Endodermal cell (in vitro differentiated cells): ENCODE results near the gene NKX6-1. TPM values are rescaled to one million over a fixed set of nuclear protein-coding genes. Genes with fewer than 3 reads are reported as not detected.

Source experiments
- DNase-seq: peaks from one replicate; pipeline ENCODE4 v3.0.0-alpha.2; 2017
- H3K27ac ChIP-seq: 2 replicates; pipeline ENCODE4 v1.5.1; 2013; ENCODE audit warnings: mild to moderate bottlenecking, low read depth, low read length, moderate library complexity
- H3K27me3 ChIP-seq: 2 replicates; pipeline ENCODE4 v1.6.1; 2013; ENCODE audit warnings: mild to moderate bottlenecking, low read length, moderate library complexity; ENCODE audit not compliant: insufficient read depth, control insufficient read depth, poor library complexity, severe bottlenecking
- H3K36me3 ChIP-seq: 2 replicates; pipeline ENCODE4 v1.7.0; 2013; ENCODE audit warnings: mild to moderate bottlenecking, low read length, moderate library complexity; ENCODE audit not compliant: control insufficient read depth, insufficient read depth
- H3K4me1 ChIP-seq: one replicate; pipeline ENCODE4 v1.7.0; 2013; ENCODE audit warnings: low read length; ENCODE audit not compliant: control insufficient read depth, insufficient read depth
- H3K4me3 ChIP-seq: 2 replicates; pipeline ENCODE4 v1.5.1; 2013; ENCODE audit warnings: mild to moderate bottlenecking, low read length, moderate library complexity
- H3K9ac ChIP-seq: 2 replicates; pipeline ENCODE4 v1.6.1; 2013; ENCODE audit warnings: mild to moderate bottlenecking, low read length, moderate library complexity; ENCODE audit not compliant: poor library complexity, severe bottlenecking; ENCODE audit errors: extremely low read depth
- H3K9me3 ChIP-seq: 2 replicates; pipeline ENCODE4 v1.6.1; 2013; ENCODE audit warnings: mild to moderate bottlenecking, low read length, moderate library complexity; ENCODE audit not compliant: control insufficient read depth
- H3K27ac Mint-ChIP-seq: 2 replicates; pipeline ENCODE4 v1.8.0; 2020; ENCODE audit warnings: mixed read lengths
- H3K27me3 Mint-ChIP-seq: 2 replicates; pipeline ENCODE4 v1.8.0; 2021; ENCODE audit warnings: mild to moderate bottlenecking, mixed read lengths; ENCODE audit not compliant: insufficient read depth
- H3K36me3 Mint-ChIP-seq: 2 replicates; pipeline ENCODE4 v1.8.0; 2020; ENCODE audit warnings: low read depth, mixed read lengths
- H3K4me1 Mint-ChIP-seq: 2 replicates; pipeline ENCODE4 v1.8.0; 2020; ENCODE audit warnings: mixed read lengths
- H3K4me3 Mint-ChIP-seq: 2 replicates; pipeline ENCODE4 v1.8.0; 2020; ENCODE audit warnings: mild to moderate bottlenecking, moderate library complexity, mixed read lengths
- H3K9me3 Mint-ChIP-seq: 2 replicates; pipeline ENCODE4 v1.8.0; 2020; ENCODE audit warnings: mild to moderate bottlenecking, mixed read lengths
- CTCF ChIP-seq: fragments of 200-600 bp; sonication (generic); conservative IDR thresholded peaks from 2 replicates; pipeline ENCODE4 v1.5.0; 2021; ENCODE audit warnings: antibody characterized with exemption, mild to moderate bottlenecking
- WGBS, 2 experiments: methylation state at CpG; one replicate each; pipeline versions ENCODE4 v1.1.5 to v1.1.7; 2013; ENCODE audit warnings: missing lambda C conversion rate in 2 of 2, mixed read lengths in 1 of 2; ENCODE audit not compliant: insufficient coverage in 1 of 2, insufficient read length in 1 of 2; 5-methylcytosine and 5-hydroxymethylcytosine counted together
- total RNA-seq, 2 donors: library from RNA; stranded (reverse); fragmentation: NEBNext Ultra II Directional in 1 of 2; extraction: Animal tissue kit (Norgen Biotek cat#: 25700) in 1 of 2; gene quantifications; 2 replicates in 1 of 2; 3 replicates in 1 of 2; pipeline ENCODE4 v1.2.1, GENCODE V29; 2021

The NKX6-1 gene
- total RNA-seq, 2 donors from 2014 or later = not detected

GRCh38 chr4:84480082-84480481 lies 19.0 kb downstream of the NKX6-1 start:
- TF ChIP-seq CTCF = no peak
- Mint-ChIP-seq H3K27me3 (peaks cover 72% of the 10 kb centered on the region), H3K27ac (no peak overlapping the region), H3K4me3 (no peak overlapping the region), H3K9me3 (peaks cover 2% of the 10 kb centered on the region), H3K36me3 (no peaks in the 10 kb centered on the region), H3K4me1 (peaks cover 3% of the 10 kb centered on the region)
- Histone ChIP-seq H3K27ac (no peak overlapping the region), H3K4me1 (no peaks in the 10 kb centered on the region), H3K36me3 (no peaks in the 10 kb centered on the region), H3K9me3 (no peaks in the 10 kb centered on the region), H3K4me3 (no peak overlapping the region), H3K9ac (no peak overlapping the region), H3K27me3 (peaks cover 60% of the 10 kb centered on the region)
- 59% methylated on average over 3 to 4 of the region's 4 CpGs for WGBS, 2 experiments
- peak; percentile 57 for DNase-seq

GRCh38 chr4:84479663-84480062 lies 19.4 kb downstream of the NKX6-1 start:
- Histone ChIP-seq H3K9me3 (no peaks in the 10 kb centered on the region), H3K27ac (no peak overlapping the region), H3K27me3 (peaks cover 60% of the 10 kb centered on the region), H3K4me1 (no peaks in the 10 kb centered on the region), H3K4me3 (no peak overlapping the region), H3K9ac (no peak overlapping the region), H3K36me3 (no peaks in the 10 kb centered on the region)
- DNase-seq = no peak
- Mint-ChIP-seq H3K27ac (no peak overlapping the region), H3K36me3 (no peaks in the 10 kb centered on the region), H3K4me3 (no peak overlapping the region), H3K27me3 (peaks cover 68% of the 10 kb centered on the region), H3K4me1 (peaks cover 3% of the 10 kb centered on the region), H3K9me3 (peaks cover 2% of the 10 kb centered on the region)
- peak; percentile 49 for TF ChIP-seq CTCF
- WGBS, 2 experiments = 24 to 33% methylated on average over 3 to 6 of the region's 6 CpGs

GRCh38 chr4:84477738-84478137 lies 21.4 kb downstream of the NKX6-1 start:
- Mint-ChIP-seq H3K9me3 (peaks cover 2% of the 10 kb centered on the region), H3K27ac (no peak overlapping the region), H3K4me3 (no peak overlapping the region), H3K36me3 (no peaks in the 10 kb centered on the region), H3K4me1 (peaks cover 3% of the 10 kb centered on the region), H3K27me3 (peaks cover 49% of the 10 kb centered on the region)
- peaks cover 40% of the 10 kb centered on the region for H3K27me3 ChIP-seq
- no peaks in the 10 kb centered on the region for H3K9me3 ChIP-seq
- no peak for TF ChIP-seq CTCF
- no peak overlapping the region for H3K27ac ChIP-seq
- 80% methylated on average over 1 of the region's 1 CpG for WGBS, 2 experiments
- DNase-seq = no peak
- no peak overlapping the region for H3K4me3 ChIP-seq
- H3K4me1 ChIP-seq = no peaks in the 10 kb centered on the region
- H3K36me3 ChIP-seq = no peaks in the 10 kb centered on the region
- no peak overlapping the region for H3K9ac ChIP-seq
